MCF 10A (cell line): Measurements from ENCODE around the gene UBAC2. TPM values are rescaled to one million over a fixed set of nuclear protein-coding genes. Genes with fewer than 3 reads are reported as not detected.

ENCODE experiments used
- BruUV-seq: library from RNA; stranded (reverse); fragments of 400-500 nt; replicated peaks from 2 replicates; lab custom pipeline; 2021; lab: Mats Ljungman, UMichigan
- CTCF ChIA-PET: fragments of 300-600 bp; sonication (Branson Sonifier 250); formaldehyde crosslinking; extraction: SDS; loops from one replicate; lab custom pipeline; 2021; ENCODE audit warnings: antibody characterized with exemption, inconsistent platforms; lab: Yijun Ruan, JAX
- POLR2A ChIA-PET: fragments of 300-600, 350-650 bp; sonication (Branson Sonifier 250); formaldehyde crosslinking; extraction: SDS; loops from one replicate; lab custom pipeline; 2020; ENCODE audit warnings: antibody characterized with exemption, inconsistent platforms; lab: Yijun Ruan, JAX
- DNase-seq: peaks from one replicate; pipeline ENCODE4 v3.0.0-alpha.2; 2018; ENCODE audit not compliant: unreplicated experiment
- H3K27ac Mint-ChIP-seq: one replicate; pipeline ENCODE4 v1.8.0; 2022; ENCODE audit warnings: mild to moderate bottlenecking, low read depth, mixed read lengths; ENCODE audit not compliant: unreplicated experiment
- H3K27me3 Mint-ChIP-seq: one replicate; pipeline ENCODE4 v1.8.0; 2022; ENCODE audit warnings: mixed read lengths; ENCODE audit not compliant: insufficient read depth, unreplicated experiment
- H3K36me3 Mint-ChIP-seq: one replicate; pipeline ENCODE4 v1.8.0; 2022; ENCODE audit warnings: mild to moderate bottlenecking, moderate library complexity, mixed read lengths; ENCODE audit not compliant: insufficient read depth, unreplicated experiment
- H3K4me1 Mint-ChIP-seq: one replicate; pipeline ENCODE4 v1.8.0; 2022; ENCODE audit warnings: mixed read lengths; ENCODE audit not compliant: insufficient read depth, unreplicated experiment
- H3K4me3 Mint-ChIP-seq: one replicate; pipeline ENCODE4 v1.8.0; 2022; ENCODE audit warnings: mild to moderate bottlenecking, moderate library complexity, mixed read lengths; ENCODE audit not compliant: unreplicated experiment
- H3K9me3 Mint-ChIP-seq: one replicate; pipeline ENCODE4 v1.8.0; 2022; ENCODE audit warnings: mixed read lengths; ENCODE audit not compliant: unreplicated experiment
- CTCF ChIP-seq: fragments of 200-600 bp; IDR thresholded peaks from one replicate; pipeline ENCODE4 v1.8.0; 2022; ENCODE audit warnings: antibody characterized with exemption, mild to moderate bottlenecking; ENCODE audit not compliant: unreplicated experiment
- intact Hi-C: fragments of 100-400 bp; cut with micrococcal nuclease; formaldehyde crosslinking; loops from 2 replicates; pipeline ENCODE4 v1.14.1; 2022
- total RNA-seq: library from RNA; stranded (reverse); gene quantifications from 2 replicates; pipeline ENCODE4 v1.2.3, GENCODE V29; 2022

Gene UBAC2
- total RNA-seq, 1 experiment from 2014 or later: 74.7 TPM

GRCh38 chr13:99332456-99332855 is 131.8 kb downstream of the UBAC2 start:
- H3K27me3 Mint-ChIP-seq: no peaks in the 10 kb centered on the region
- no peaks in the 10 kb centered on the region for H3K9me3 Mint-ChIP-seq
- peaks cover 10% of the 10 kb centered on the region for H3K4me1 Mint-ChIP-seq
- no peak overlapping the region for H3K4me3 Mint-ChIP-seq
- intact Hi-C loops: no loop called here
- ChIA-PET POLR2A (no interaction called here), CTCF (interaction anchor here (0.6 kb wide), 1 partner anchor 104 kb away, joined by 4 read pairs; no protein-coding TSS in a partner anchor)
- no peak for TF ChIP-seq CTCF
- H3K36me3 Mint-ChIP-seq: peaks cover 40% of the 10 kb centered on the region
- BruUV-seq: no TSS peak
- DNase-seq: no peak
- H3K27ac Mint-ChIP-seq: no peak overlapping the region

GRCh38 chr13:99334221-99334620 is 133.6 kb downstream of the UBAC2 start:
- no peak for TF ChIP-seq CTCF
- POLR2A ChIA-PET: interaction anchor here (1.2 kb wide), 1 partner anchor 64 kb away, joined by 4 read pairs; no protein-coding TSS in a partner anchor
- Mint-ChIP-seq H3K4me3 (no peak overlapping the region), H3K4me1 (peaks cover 17% of the 10 kb centered on the region), H3K27me3 (no peaks in the 10 kb centered on the region), H3K9me3 (no peaks in the 10 kb centered on the region), H3K36me3 (peaks cover 37% of the 10 kb centered on the region), H3K27ac (no peak overlapping the region)
- no peak for DNase-seq
- BruUV-seq: no TSS peak
- intact Hi-C loops: no loop called here
- CTCF ChIA-PET: interaction anchor here (0.7 to 2.7 kb wide), 3 partner anchors 103 to 424 kb away, joined by 3 to 11 read pairs (median 4); no protein-coding TSS in a partner anchor

- POLR2A ChIA-PET: interaction anchor here (0.6 to 1.2 kb wide), 4 partner anchors 8 to 65 kb away, joined by 3 to 4 read pairs (median 3); no protein-coding TSS in a partner anchor
- CTCF ChIA-PET: interaction anchor here (0.8 to 2.7 kb wide), 4 partner anchors 11 to 102 kb away, joined by 3 to 11 read pairs (median 4); no protein-coding TSS in a partner anchor
- peaks cover 19% of the 10 kb centered on the region for H3K4me1 Mint-ChIP-seq
- no peak overlapping the region for H3K27ac Mint-ChIP-seq
- no peak overlapping the region for H3K4me3 Mint-ChIP-seq
- no peak for DNase-seq
- no peak for TF ChIP-seq CTCF
- no peaks in the 10 kb centered on the region for H3K9me3 Mint-ChIP-seq
- BruUV-seq: no TSS peak
- peaks cover 30% of the 10 kb centered on the region for H3K36me3 Mint-ChIP-seq
- intact Hi-C loops: no loop called here
- H3K27me3 Mint-ChIP-seq: no peaks in the 10 kb centered on the region
Measured at GRCh38 chr13:99335087-99335486, 134.4 kb downstream of the UBAC2 start.

- intact Hi-C loops: no loop called here
- Mint-ChIP-seq H3K27ac (no peak overlapping the region), H3K9me3 (no peaks in the 10 kb centered on the region), H3K4me1 (peaks cover 19% of the 10 kb centered on the region), H3K27me3 (no peaks in the 10 kb centered on the region), H3K4me3 (no peak overlapping the region), H3K36me3 (peaks cover 35% of the 10 kb centered on the region)
- TF ChIP-seq CTCF: no peak
- no TSS peak for BruUV-seq
- ChIA-PET CTCF (interaction anchor here (0.5 to 2.7 kb wide), 4 partner anchors 12 to 101 kb away, joined by 3 to 11 read pairs (median 3); no protein-coding TSS in a partner anchor), POLR2A (interaction anchor here (0.7 to 1.0 kb wide), 2 partner anchors 8 to 16 kb away, joined by 3 read pairs; no protein-coding TSS in a partner anchor)
- DNase-seq: no peak
Measured at GRCh38 chr13:99335603-99336002, 134.9 kb downstream of the UBAC2 start.
